HCT116 (cell line): ENCODE data around the gene NFATC1.

ENCODE experiments used
- ATF3 ChIP-seq: IDR thresholded peaks from 2 replicates; pipeline ENCODE4 v1.6.1; 2012
- CEBPB ChIP-seq: IDR thresholded peaks from 2 replicates; pipeline ENCODE4 v1.6.1; 2012; ENCODE audit warnings: low read depth
- CTCF ChIP-seq, 3 experiments: fragments of 200-600 bp in 1 of 3; sonication (generic) in 1 of 3; IDR thresholded peaks in 2 of 3; conservative IDR thresholded peaks in 1 of 3; 2 replicates each; pipeline ENCODE4 v1.5.1; 2012 to 2017; ENCODE audit warnings: low read depth in 2 of 3, low read length in 2 of 3, antibody characterized with exemption in 1 of 3, borderline replicate concordance in 1 of 3, control low read depth in 1 of 3, mild to moderate bottlenecking in 1 of 3, mixed read lengths in 1 of 3, mixed run types in 1 of 3, moderate library complexity in 1 of 3; ENCODE audit not compliant: insufficient read depth in 1 of 3
- EZH2 ChIP-seq: fragments of 200-600 bp; sonication (generic); IDR thresholded peaks from 2 replicates; pipeline ENCODE4 v1.6.1; 2017; ENCODE audit warnings: antibody characterized with exemption, mixed run types
- MAX ChIP-seq: IDR thresholded peaks from 2 replicates; pipeline ENCODE4 v1.6.1; 2012
- POLR2A ChIP-seq: IDR thresholded peaks from 2 replicates; pipeline ENCODE4 v1.7.0; 2011; ENCODE audit warnings: borderline replicate concordance; ENCODE audit not compliant: insufficient read depth, insufficient read length; ENCODE audit errors: extremely low read depth
- POLR2AphosphoS5 ChIP-seq: IDR thresholded peaks from 2 replicates; pipeline ENCODE4 v1.6.1; 2011; ENCODE audit warnings: mild to moderate bottlenecking, low read depth, low read length, moderate library complexity
- RAD21 ChIP-seq: IDR thresholded peaks from 2 replicates; pipeline ENCODE4 v1.6.1; 2012; ENCODE audit warnings: low read depth, mild to moderate bottlenecking
- TCF7L2 ChIP-seq: IDR thresholded peaks from 2 replicates; pipeline ENCODE4 v1.7.0; 2011; ENCODE audit warnings: borderline replicate concordance, inconsistent platforms; ENCODE audit not compliant: insufficient read depth, insufficient read length; ENCODE audit errors: extremely low read depth
- YY1 ChIP-seq: IDR thresholded peaks from 2 replicates; pipeline ENCODE4 v1.6.1; 2011; ENCODE audit warnings: low read length, low read depth, moderate library complexity, mild to moderate bottlenecking; ENCODE audit not compliant: insufficient replicate concordance; ENCODE audit errors: extremely low read depth
- ZNF274 ChIP-seq: fragments of 200-500 bp; sonication (Bioruptor generic); IDR thresholded peaks from 2 replicates; pipeline ENCODE4 v1.6.1; 2014; ENCODE audit warnings: mild to moderate bottlenecking, low read depth, low read length, inconsistent platforms

GRCh38 chr18:79504034-79504433 lies 108.3 kb downstream of the NFATC1 start:
- TF ChIP-seq ZNF274, result no peak
- no peak for TF ChIP-seq CEBPB
- TF ChIP-seq TCF7L2, result no peak
- no peak for TF ChIP-seq POLR2AphosphoS5
- TF ChIP-seq EZH2, result no peak
- no peak for TF ChIP-seq CTCF (IDR thresholded peaks at IDR 0.05 in 2 of 3, conservative IDR thresholded peaks at IDR 0.05 in 1 of 3; ENCODE audit: borderline replicate concordance in 1 of 3, insufficient read depth in 1 of 3, low read depth in 2 of 3, low read length in 2 of 3)
- no peak for TF ChIP-seq POLR2A
- TF ChIP-seq YY1, result no peak
- no peak for TF ChIP-seq ATF3
- no peak for TF ChIP-seq RAD21
- no peak for TF ChIP-seq MAX
